ENCODE measurements around the gene TBCB. TPM values are rescaled to one million over a fixed set of nuclear protein-coding genes. Genes with fewer than 3 reads are reported as not detected.
"Not testable (repeated sequence)": the region's sequence is repeated elsewhere in the genome, so short reads cannot be mapped to it uniquely, and the experiment has no call there.

Gene TBCB
- total RNA-seq, 1 experiment from 2014 or later: 122 TPM

- Mint-ChIP-seq H3K27ac (ENCODE audit: low read depth, unreplicated experiment) (no peak overlapping the region), H3K4me1 (ENCODE audit: insufficient read depth, unreplicated experiment) (no peaks in the 10 kb centered on the region), H3K27me3 (ENCODE audit: insufficient read depth, unreplicated experiment) (no peaks in the 10 kb centered on the region), H3K4me3 (ENCODE audit: unreplicated experiment) (no peak overlapping the region), H3K36me3 (ENCODE audit: insufficient read depth, unreplicated experiment) (no peaks in the 10 kb centered on the region), H3K9me3 (ENCODE audit: unreplicated experiment) (no peaks in the 10 kb centered on the region)
- intact Hi-C loops (cut with micrococcal nuclease): no loop called here
- TF ChIP-seq CTCF (IDR thresholded peaks at IDR 0.05; ENCODE audit: unreplicated experiment): no peak
- POLR2A ChIA-PET: interaction anchor here (1.7 to 6.3 kb wide), 2 partner anchors 33 to 46 kb away, joined by 6 to 43 read pairs; partner anchors contain the start of gene CAPNS1
- CTCF ChIA-PET: interaction anchor here (1.6 to 9.9 kb wide), 2 partner anchors 44 to 112 kb away, joined by 5 to 150 read pairs; no protein-coding TSS in a partner anchor
- BruUV-seq (replicated peaks): no TSS peak
- DNase-seq (ENCODE audit: unreplicated experiment): no peak
Measured at GRCh38 chr19:36172852-36173251, 57.6 kb downstream of the TBCB start.

DNA sequence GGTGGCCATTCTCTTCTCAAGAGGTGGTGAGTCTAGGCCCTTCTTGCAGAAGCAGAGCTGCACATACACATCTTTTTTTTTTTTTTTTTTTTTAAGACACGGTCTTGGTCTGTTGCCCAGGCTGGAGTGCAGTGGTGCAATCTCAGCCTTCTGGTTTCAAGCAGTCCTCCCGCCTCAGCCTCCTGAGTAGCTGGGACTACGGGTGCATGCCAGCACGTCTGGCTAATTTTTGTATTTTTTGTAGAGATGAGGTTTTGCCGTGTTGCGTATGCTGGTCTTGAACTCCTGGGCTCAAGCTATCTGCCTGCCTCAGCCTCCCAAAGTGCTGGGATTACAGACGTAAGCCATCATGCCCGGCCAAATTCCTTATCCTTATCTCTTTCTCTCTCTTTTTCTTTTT, 58.6 kb downstream of the TBCB start:
- BruUV-seq (replicated peaks); H3K4me3 Mint-ChIP-seq (ENCODE audit: unreplicated experiment); H3K27me3 Mint-ChIP-seq (ENCODE audit: insufficient read depth, unreplicated experiment); H3K36me3 Mint-ChIP-seq (ENCODE audit: insufficient read depth, unreplicated experiment); DNase-seq (ENCODE audit: unreplicated experiment); intact Hi-C loops (cut with micrococcal nuclease); H3K9me3 Mint-ChIP-seq (ENCODE audit: unreplicated experiment); H3K27ac Mint-ChIP-seq (ENCODE audit: low read depth, unreplicated experiment); H3K4me1 Mint-ChIP-seq (ENCODE audit: insufficient read depth, unreplicated experiment): not testable (repeated sequence)
- ChIA-PET POLR2A (interaction anchor here (1.7 to 6.3 kb wide), 2 partner anchors 34 to 47 kb away, joined by 6 to 43 read pairs; partner anchors contain the start of gene CAPNS1), CTCF (interaction anchor here (0.9 to 9.9 kb wide), 5 partner anchors 9 to 113 kb away, joined by 3 to 150 read pairs (median 3); partner anchors contain the start of gene CAPNS1)

Other genes with a start within 250 kb of the TBCB start
- 1.3 and 2.4 TPM in 2 replicates for gene APLP1, start 246.9 kb upstream of the TBCB start, total RNA-seq (2022)
- 6.4 and 8.4 TPM in 2 replicates for gene NFKBID, start 214.9 kb upstream of the TBCB start, total RNA-seq (2022)
- not detected in 2 replicates for gene HCST, start 212.9 kb upstream of the TBCB start, total RNA-seq (2022)
- not detected in 2 replicates for gene TYROBP, start 207.2 kb upstream of the TBCB start, total RNA-seq (2022)
- 7.4 and 10.1 TPM in 2 replicates for gene LRFN3, start 179.1 kb upstream of the TBCB start, total RNA-seq (2022)
- 14.4 and 15.0 TPM in 2 replicates for gene SDHAF1, start 120.3 kb upstream of the TBCB start, total RNA-seq (2022)
- gene SYNE4, start 106.7 kb upstream of the TBCB start, total RNA-seq (2022): 0.14 and 0.91 TPM in 2 replicates
- 16.5 and 20.9 TPM in 2 replicates for gene ALKBH6, start 101.3 kb upstream of the TBCB start, total RNA-seq (2022)
- 1.2 and 2.3 TPM in 2 replicates for gene CLIP3, start 82.6 kb upstream of the TBCB start, total RNA-seq (2022)
- 4.0 and 4.7 TPM in 2 replicates for gene THAP8, start 61.2 kb upstream of the TBCB start, total RNA-seq (2022)
- 5.2 and 6.2 TPM in 2 replicates for gene WDR62, start 60.6 kb upstream of the TBCB start, total RNA-seq (2022)
- not detected in 2 replicates for gene OVOL3, start 4.3 kb upstream of the TBCB start, total RNA-seq (2022)
- 112 and 126 TPM in 2 replicates for gene POLR2I, start 593 bp upstream of the TBCB start, total RNA-seq (2022)
- gene CAPNS1, start 24.6 kb downstream of the TBCB start, total RNA-seq (2022): 666 and 788 TPM in 2 replicates
- not detected in 2 replicates for gene COX7A1, start 37.0 kb downstream of the TBCB start, total RNA-seq (2022)
- gene ZNF565, start 99.2 kb downstream of the TBCB start, total RNA-seq (2022): 2.9 and 3.6 TPM in 2 replicates
- gene ZNF146, start 99.6 kb downstream of the TBCB start, total RNA-seq (2022): 102 and 132 TPM in 2 replicates